Left ventricle myocardium superior (tissue), 1 donor: ENCODE data around the gene PRPF31. TPM values are rescaled to one million over a fixed set of nuclear protein-coding genes. Genes with fewer than 3 reads are reported as not detected.
"Not testable (repeated sequence)": the region's sequence is repeated elsewhere in the genome, so short reads cannot be mapped to it uniquely, and the experiment has no call there.

Experiments
- ATAC-seq: fragments of 200-7000 bp; cut with Tn5 transposase; one replicate; pipeline ENCODE4 v1.9.1; 2020; ENCODE audit warnings: mild to moderate bottlenecking, moderate library complexity
- DNase-seq: peaks from one replicate; pipeline ENCODE4 v3.0.0-alpha.2; 2020
- intact Hi-C: fragments of 100-400 bp; cut with micrococcal nuclease; formaldehyde crosslinking; loops from one replicate; pipeline ENCODE4 v1.11.0; 2022
- long read RNA-seq: library from polyadenylated mRNA; unstranded; transcript quantifications from one replicate; pipeline ENCODE4 v2.0.0, GENCODE V29; 2021
- total RNA-seq: library from RNA; stranded (reverse); fragmentation: NEBNext Ultra II Directional; extraction: Animal tissue kit (Norgen Biotek cat#: 25700); gene quantifications from one replicate; pipeline ENCODE4 v1.2.1, GENCODE V29; 2021
- donor health status: DM: no; HTN: yes; CAD: no; lungs with severe emphysema.

PRPF31 gene
- 43.2 TPM for total RNA-seq
- long read RNA-seq, transcript PRPF31-201 (14 exons, 2,126 nt), result major isoform, 53 of 78 reads
- long read RNA-seq, partial matches to known transcripts, result 13 of 78 reads
- long read RNA-seq, other reads (novel, unspliced or antisense), result 12 of 78 reads

GRCh38 chr19:54115109-54116063 lies at the start of gene PRPF31, which contains the start of gene TFPT:
Gene PRPF31, plus strand, starts transcription at chr19:54115754. Its CDS starts 2,525 bp downstream, at chr19:54118279.
Gene TFPT, minus strand, starts transcription at chr19:54115657. Its CDS starts 388 bp downstream, at chr19:54115269.
- DNase-seq (peak; percentile 96), ATAC-seq (peak; percentile 95)
- intact Hi-C loops, result no loop called here

DNA sequence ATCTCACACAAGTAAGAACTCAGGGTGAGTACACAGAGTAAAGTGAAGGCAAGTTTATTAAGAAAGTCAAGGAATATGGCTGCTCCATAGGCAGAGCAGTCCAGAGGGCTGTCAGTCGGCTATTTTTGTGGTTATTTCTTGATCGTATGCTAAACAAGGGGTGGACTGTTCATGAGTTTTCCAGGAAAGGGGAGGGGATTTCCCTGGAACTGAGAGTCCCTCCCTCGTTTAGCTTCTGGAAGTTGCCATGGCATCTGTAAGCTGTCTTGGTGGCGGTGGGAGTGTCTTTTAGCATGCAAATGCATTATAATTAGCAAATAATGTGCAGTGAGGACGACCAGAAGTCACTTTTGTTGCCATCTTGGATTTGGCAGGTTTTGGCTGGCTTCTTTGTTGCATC lies 46.1 kb upstream of the PRPF31 start:
- no peak for ATAC-seq
- intact Hi-C loops, result no loop called here
- no peak for DNase-seq

DNA sequence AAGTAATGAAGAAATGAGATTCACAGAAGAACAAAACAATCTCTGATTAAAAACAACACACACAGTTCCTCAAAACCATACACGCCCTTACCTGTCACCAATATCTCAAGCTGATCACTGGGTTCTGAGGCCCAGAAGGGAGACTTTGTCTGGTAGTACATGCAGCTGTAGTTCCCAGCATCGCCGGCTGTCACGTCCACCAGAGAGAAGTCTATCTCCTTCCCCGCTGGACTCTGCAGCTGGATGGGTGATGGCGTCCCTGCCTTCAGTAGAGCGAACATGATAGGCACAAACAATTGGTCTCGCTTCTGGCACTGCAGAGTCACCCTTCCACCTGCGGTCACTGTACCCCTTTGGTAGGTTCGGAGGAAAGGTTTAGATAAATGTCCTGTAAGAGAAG lies 41.7 kb upstream of the PRPF31 start:
- intact Hi-C loops, result no loop called here
- no peak for DNase-seq
- no peak for ATAC-seq

- DNase-seq (no peak), ATAC-seq (no peak)
- intact Hi-C loops, result no loop called here
These were observed 40.7 kb upstream of the PRPF31 start for GRCh38 chr19:54074851-54075250.

- ATAC-seq (no peak), DNase-seq (no peak)
- intact Hi-C loops, result no loop called here
These were observed 38.2 kb upstream of the PRPF31 start for GRCh38 chr19:54077334-54077733.

- no peak for DNase-seq
- intact Hi-C loops, result no loop called here
These were observed 34.5 kb upstream of the PRPF31 start, which contains the start of gene TARM1 for GRCh38 chr19:54081032-54081431. Gene TARM1, minus strand, starts transcription at chr19:54081365. Its CDS starts 25 bp downstream, at chr19:54081340.

GRCh38 chr19:54084410-54084809 lies 31.1 kb upstream of the PRPF31 start:
- intact Hi-C loops, result no loop called here
- DNase-seq (no peak), ATAC-seq (no peak)

More at GRCh38 chr19:54081032-54081431, 34.5 kb upstream of the PRPF31 start, which contains the start of gene TARM1:
- ATAC-seq, result no peak

GRCh38 chr19:54094426-54095000 lies 21.0 kb upstream of the PRPF31 start:
- intact Hi-C loops, result no loop called here
- DNase-seq (no peak), ATAC-seq (no peak)

DNA sequence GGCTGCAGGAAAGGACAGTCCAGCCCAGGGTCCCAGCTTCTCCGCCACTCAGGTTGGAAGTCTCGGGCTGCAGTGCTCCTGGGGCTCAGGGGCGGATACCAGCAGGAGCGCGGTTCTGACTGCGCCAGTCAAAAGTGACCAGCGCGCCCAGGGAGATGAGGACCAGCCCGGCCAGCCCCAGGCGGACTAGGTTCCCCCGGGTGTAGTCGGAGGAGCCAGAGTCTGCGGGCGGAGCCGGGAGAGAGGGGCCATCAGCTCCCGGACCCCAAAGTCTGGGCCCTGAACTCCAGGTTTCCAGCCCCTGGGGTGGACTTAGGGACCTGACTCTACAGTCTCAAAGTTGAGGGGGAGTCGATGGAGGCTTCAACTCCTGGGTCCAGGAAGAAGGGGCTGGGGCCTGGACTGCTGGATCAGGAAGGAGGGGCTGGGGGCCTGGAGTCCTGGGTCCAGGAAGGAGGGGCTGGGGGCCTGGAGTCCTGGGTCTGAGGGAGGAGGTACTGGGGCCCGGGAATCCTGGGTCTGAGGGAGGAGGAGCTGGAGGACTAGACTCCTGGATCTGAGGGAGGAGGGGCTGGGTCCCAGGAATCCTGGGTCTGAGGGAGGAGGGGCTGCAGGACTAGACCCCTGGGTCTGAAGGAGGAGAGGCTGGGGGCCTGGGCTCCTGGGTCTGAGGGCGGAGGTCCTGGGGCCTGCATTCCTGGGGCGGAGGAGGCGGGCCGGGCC lies 20.3 kb upstream of the PRPF31 start:
- ATAC-seq (no peak), DNase-seq (no peak)
- intact Hi-C loops, result no loop called here

DNA sequence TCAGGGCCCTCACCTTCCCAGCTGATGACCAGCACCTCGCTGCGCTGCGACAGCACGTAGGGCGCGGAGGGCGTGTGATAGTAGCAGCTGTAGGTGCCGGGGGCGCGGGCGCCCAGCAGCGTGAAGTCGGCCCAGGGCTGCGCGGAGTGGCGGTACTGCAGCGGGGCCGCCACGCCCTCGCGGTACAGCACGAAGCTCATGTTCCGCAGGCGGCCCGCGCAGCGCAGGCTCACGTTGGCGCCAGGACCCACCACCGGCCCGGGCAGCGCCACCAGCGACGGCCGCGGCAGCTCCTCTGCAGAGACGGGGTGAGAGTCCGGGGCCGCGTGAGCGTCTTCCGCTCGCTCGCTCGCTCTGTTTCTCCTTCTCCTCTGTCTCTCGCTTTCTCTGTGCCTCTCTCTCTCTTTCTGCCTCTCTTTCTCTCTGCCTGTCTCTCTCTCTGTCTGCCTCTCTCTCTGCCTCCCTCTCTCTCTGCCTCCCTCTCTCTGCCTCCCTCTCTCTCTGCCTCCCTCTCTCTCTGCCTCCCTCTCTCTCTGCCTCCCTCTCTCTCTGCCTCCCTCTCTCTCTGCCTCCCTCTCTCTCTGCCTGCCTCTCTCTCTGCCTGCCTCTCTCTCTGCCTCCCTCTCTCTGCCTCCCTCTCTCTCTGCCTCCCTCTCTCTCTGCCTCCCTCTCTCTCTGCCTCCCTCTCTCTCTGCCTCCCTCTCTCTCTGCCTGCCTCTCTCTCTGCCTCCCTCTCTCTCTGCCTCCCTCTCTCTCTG lies 19.5 kb upstream of the PRPF31 start:
- intact Hi-C loops, result not testable (repeated sequence)

GRCh38 chr19:54096617-54097106 lies 18.9 kb upstream of the PRPF31 start:
- DNase-seq, result no peak
- intact Hi-C loops, result no loop called here
- ATAC-seq, result peak; percentile 58

More for the DNA sequence above, 19.5 kb upstream of the PRPF31 start:
- ATAC-seq, result peak; percentile 85
- peak; percentile 69 for DNase-seq

DNA sequence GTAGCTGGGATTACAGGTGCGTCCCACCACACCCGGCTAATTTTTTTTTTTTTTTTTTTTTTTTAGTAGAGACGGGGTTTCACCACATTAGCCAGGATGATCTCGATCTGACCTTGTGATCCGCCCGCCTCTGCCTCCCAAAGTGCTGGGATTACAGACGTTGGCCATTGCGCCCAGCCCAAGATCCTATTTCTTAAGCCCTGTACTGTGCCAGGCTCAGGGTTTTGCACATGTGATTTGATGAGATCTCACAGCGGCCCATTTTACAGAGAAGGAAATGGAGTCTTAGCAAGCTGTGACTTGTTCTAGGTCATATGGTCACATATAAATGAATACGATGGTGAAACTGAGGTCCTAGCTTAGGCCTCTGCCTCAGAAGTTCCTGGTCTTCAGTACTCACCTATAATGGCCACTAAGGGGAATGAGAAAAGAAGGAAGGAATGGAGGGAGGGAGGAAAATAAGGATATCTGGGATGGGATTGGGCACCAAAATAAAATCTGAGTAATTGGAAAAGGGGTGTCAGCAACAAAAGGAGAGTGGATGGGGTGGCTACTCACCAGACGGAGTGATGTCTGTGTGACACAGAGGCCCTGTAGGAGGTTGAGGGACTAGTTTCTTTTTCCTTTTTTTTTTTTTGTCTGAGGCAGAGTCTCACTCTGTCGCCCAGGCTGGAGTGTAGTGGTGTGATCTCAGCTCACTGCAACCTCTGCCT lies 16.2 kb upstream of the PRPF31 start:
- intact Hi-C loops, result no loop called here
- DNase-seq (no peak), ATAC-seq (no peak)

- DNase-seq, ATAC-seq, intact Hi-C loops: not testable (repeated sequence)
These were observed 15.7 kb upstream of the PRPF31 start for GRCh38 chr19:54099903-54100255.

GRCh38 chr19:54100561-54100960 lies 15.0 kb upstream of the PRPF31 start, which contains the start of gene OSCAR:
Gene OSCAR, minus strand, starts transcription at chr19:54100803. Its CDS starts 11 bp downstream, at chr19:54100792.
- ATAC-seq, result no peak
- intact Hi-C loops, result no loop called here
- DNase-seq, result no peak

DNA sequence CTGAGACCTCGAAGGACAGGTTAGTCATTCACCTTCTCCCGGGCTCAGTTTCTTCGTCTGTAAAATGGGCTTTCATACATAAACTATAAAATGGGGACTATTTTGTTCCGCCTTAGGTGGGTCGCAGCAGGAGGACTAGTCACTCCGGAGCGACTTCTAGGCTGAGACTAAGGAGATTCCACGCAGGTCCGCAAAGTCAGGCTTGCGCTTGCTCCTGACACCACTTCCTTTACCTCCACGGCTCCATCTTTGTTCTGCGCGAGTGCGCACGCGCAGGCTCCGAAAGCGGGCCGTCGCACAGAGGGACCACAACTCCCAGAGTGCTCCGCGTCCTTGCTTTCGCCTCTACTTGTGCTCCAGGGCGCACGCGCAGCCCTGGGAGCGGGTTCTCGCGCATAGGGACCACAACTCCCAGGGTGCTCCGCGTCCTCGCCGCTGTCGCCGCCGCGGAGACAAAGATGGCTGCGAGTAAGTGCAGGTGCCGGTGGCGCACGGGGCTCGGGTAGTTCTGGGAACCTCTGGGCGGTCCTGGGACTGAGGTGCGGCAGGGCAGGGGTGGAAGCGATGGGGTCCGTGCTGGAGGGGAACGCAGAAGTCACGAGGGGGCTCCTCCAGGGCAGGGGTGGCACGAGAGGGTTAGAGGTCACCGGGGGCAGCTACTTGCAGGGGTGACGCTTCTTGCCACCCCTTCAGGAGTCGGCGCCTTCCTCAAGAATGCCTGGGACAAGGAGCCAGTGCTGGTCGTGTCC lies 13.0 kb upstream of the PRPF31 start, which contains the start of gene NDUFA3:
Gene NDUFA3 (plus strand): TSS at position 435 of the 749 bp plus-strand sequence. CDS start 24 bp downstream, at position 459.
- ATAC-seq, result peak; percentile 99
- DNase-seq, result peak; percentile 99
- intact Hi-C loops, result no loop called here

GRCh38 chr19:54104998-54105715 lies 10.4 kb upstream of the PRPF31 start:
- no peak for ATAC-seq
- DNase-seq, result no peak
- intact Hi-C loops, result no loop called here
